HG03196 (cell line): Measurements from ENCODE around the gene DHFR.
"Not testable (repeated sequence)": the region's sequence is repeated elsewhere in the genome, so short reads cannot be mapped to it uniquely, and the experiment has no call there.

ENCODE experiments used
- ATAC-seq: cut with Tn5 transposase; IDR thresholded peaks from one replicate; pipeline ENCODE4 v1.9.1; 2021; ENCODE audit not compliant: unreplicated experiment

Gene DHFR

GRCh38 chr5:80654391-80655230 lies at the start of gene DHFR, which contains the start of gene MSH3:
DHFR (minus strand) TSS chr5:80654983; CDS start chr5:80654489, 494 bp downstream.
MSH3 (plus strand) TSS chr5:80654652; CDS start chr5:80654728, 76 bp downstream.
- ATAC-seq, result peak; percentile 35

GRCh38 chr5:80704221-80704620 lies 49.4 kb upstream of the DHFR start:
- no peak for ATAC-seq

- ATAC-seq, result no peak
Observed at GRCh38 chr5:80703747-80704146, 49.0 kb upstream of the DHFR start.

- ATAC-seq, result no peak
Observed at GRCh38 chr5:80703291-80703690, 48.5 kb upstream of the DHFR start.

GRCh38 chr5:80701597-80701996 lies 46.8 kb upstream of the DHFR start:
- no peak for ATAC-seq

- ATAC-seq, result no peak
Observed at GRCh38 chr5:80698369-80698768, 43.6 kb upstream of the DHFR start.

- ATAC-seq, result no peak
Observed at GRCh38 chr5:80697100-80697499, 42.3 kb upstream of the DHFR start.

GRCh38 chr5:80696450-80696849 lies 41.7 kb upstream of the DHFR start:
- ATAC-seq, result no peak

GRCh38 chr5:80695666-80696065 lies 40.9 kb upstream of the DHFR start:
- ATAC-seq, result no peak

GRCh38 chr5:80689627-80690026 lies 34.8 kb upstream of the DHFR start:
- ATAC-seq, result no peak

GRCh38 chr5:80688648-80689420 lies 34.1 kb upstream of the DHFR start:
- no peak for ATAC-seq

GRCh38 chr5:80686757-80687156 lies 32.0 kb upstream of the DHFR start:
- no peak for ATAC-seq

- ATAC-seq, result no peak
Observed at GRCh38 chr5:80676706-80677105, 21.9 kb upstream of the DHFR start.

- ATAC-seq, result peak; percentile 55
Observed at GRCh38 chr5:80672140-80672736, 17.5 kb upstream of the DHFR start.

- ATAC-seq, result no peak
Observed at GRCh38 chr5:80668016-80668969, 13.5 kb upstream of the DHFR start.

GRCh38 chr5:80667384-80667783 lies 12.6 kb upstream of the DHFR start:
- ATAC-seq, result no peak

GRCh38 chr5:80665057-80665456 lies 10.3 kb upstream of the DHFR start:
- no peak for ATAC-seq

- ATAC-seq, result no peak
Observed at GRCh38 chr5:80662108-80662507, 7.3 kb upstream of the DHFR start.

- not testable (repeated sequence) for ATAC-seq
Observed at GRCh38 chr5:80660661-80661060, 5.9 kb upstream of the DHFR start.

- ATAC-seq, result no peak
Observed at GRCh38 chr5:80659106-80659505, 4.3 kb upstream of the DHFR start.

- no peak for ATAC-seq
Observed at GRCh38 chr5:80656425-80656824, 1.6 kb upstream of the DHFR start.
